Nephron (organoid): Measurements from ENCODE around the gene CDH7.

Experiments
- H3K27ac Mint-ChIP-seq, 3 experiments: 2 replicates each; pipeline ENCODE4 v1.8.0; 2020; ENCODE audit warnings: mixed read lengths in 3 of 3, mild to moderate bottlenecking in 2 of 3, moderate library complexity in 1 of 3
- H3K27me3 Mint-ChIP-seq: 2 replicates; pipeline ENCODE4 v1.8.0; 2021; ENCODE audit warnings: low read depth, mild to moderate bottlenecking, moderate library complexity, mixed read lengths
- H3K36me3 Mint-ChIP-seq: 2 replicates; pipeline ENCODE4 v1.8.0; 2020; ENCODE audit warnings: low read depth, mixed read lengths
- H3K4me1 Mint-ChIP-seq: 2 replicates; pipeline ENCODE4 v1.8.0; 2020; ENCODE audit warnings: mixed read lengths
- H3K4me3 Mint-ChIP-seq, 3 experiments: 2 replicates each; pipeline ENCODE4 v1.8.0; 2020; ENCODE audit warnings: mild to moderate bottlenecking in 3 of 3, mixed read lengths in 3 of 3, moderate library complexity in 2 of 3
- H3K9me3 Mint-ChIP-seq: 2 replicates; pipeline ENCODE4 v1.8.0; 2020; ENCODE audit warnings: mixed read lengths
- CTCF ChIP-seq, 3 experiments: fragments of 200-600 bp; sonication (generic); IDR thresholded peaks; one replicate each; pipeline ENCODE4 v1.5.0; 2021; ENCODE audit warnings: antibody characterized with exemption in 3 of 3; ENCODE audit not compliant: unreplicated experiment in 3 of 3

The CDH7 gene

GRCh38 chr18:65811307-65811706 is 60.5 kb downstream of the CDH7 start:
- Mint-ChIP-seq H3K4me3 (no peak overlapping the region), H3K27me3 (no peaks in the 10 kb centered on the region), H3K4me1 (no peaks in the 10 kb centered on the region), H3K36me3 (peaks cover 26% of the 10 kb centered on the region), H3K9me3 (no peaks in the 10 kb centered on the region), H3K27ac (no peak overlapping the region)
- no peak for TF ChIP-seq CTCF (IDR thresholded peaks at IDR 0.05; ENCODE audit: unreplicated experiment in 3 of 3)

- H3K4me3 Mint-ChIP-seq: no peak overlapping the region
- H3K27me3 Mint-ChIP-seq: no peaks in the 10 kb centered on the region
- H3K4me1 Mint-ChIP-seq: no peaks in the 10 kb centered on the region
- H3K9me3 Mint-ChIP-seq: no peaks in the 10 kb centered on the region
- no peak for TF ChIP-seq CTCF (IDR thresholded peaks at IDR 0.05; ENCODE audit: unreplicated experiment in 3 of 3)
- H3K36me3 Mint-ChIP-seq: peaks cover 38% of the 10 kb centered on the region
- H3K27ac Mint-ChIP-seq: no peak overlapping the region
Observed at GRCh38 chr18:65815506-65815905, 64.7 kb downstream of the CDH7 start.

GRCh38 chr18:65817178-65817577 is 66.4 kb downstream of the CDH7 start:
- Mint-ChIP-seq H3K36me3 (peaks cover 31% of the 10 kb centered on the region), H3K27ac (no peak overlapping the region), H3K4me1 (no peaks in the 10 kb centered on the region), H3K4me3 (no peak overlapping the region), H3K9me3 (no peaks in the 10 kb centered on the region), H3K27me3 (no peaks in the 10 kb centered on the region)
- no peak for TF ChIP-seq CTCF (IDR thresholded peaks at IDR 0.05; ENCODE audit: unreplicated experiment in 3 of 3)

- Mint-ChIP-seq H3K36me3 (peaks cover 29% of the 10 kb centered on the region), H3K27me3 (no peaks in the 10 kb centered on the region), H3K27ac (no peak overlapping the region), H3K4me3 (no peak overlapping the region), H3K9me3 (no peaks in the 10 kb centered on the region), H3K4me1 (no peaks in the 10 kb centered on the region)
- TF ChIP-seq CTCF (IDR thresholded peaks at IDR 0.05; ENCODE audit: unreplicated experiment in 3 of 3): no peak
Observed at GRCh38 chr18:65821911-65822310, 71.1 kb downstream of the CDH7 start.

- TF ChIP-seq CTCF (IDR thresholded peaks at IDR 0.05; ENCODE audit: unreplicated experiment in 3 of 3): no peak
- H3K4me3 Mint-ChIP-seq: no peak overlapping the region
- H3K9me3 Mint-ChIP-seq: no peaks in the 10 kb centered on the region
- H3K27me3 Mint-ChIP-seq: no peaks in the 10 kb centered on the region
- peaks cover 23% of the 10 kb centered on the region for H3K36me3 Mint-ChIP-seq
- no peaks in the 10 kb centered on the region for H3K4me1 Mint-ChIP-seq
- no peak overlapping the region for H3K27ac Mint-ChIP-seq
Observed at GRCh38 chr18:65822826-65823225, 72.0 kb downstream of the CDH7 start.

- H3K27me3 Mint-ChIP-seq: no peaks in the 10 kb centered on the region
- no peaks in the 10 kb centered on the region for H3K4me1 Mint-ChIP-seq
- H3K9me3 Mint-ChIP-seq: no peaks in the 10 kb centered on the region
- peaks cover 19% of the 10 kb centered on the region for H3K36me3 Mint-ChIP-seq
- no peak for TF ChIP-seq CTCF (IDR thresholded peaks at IDR 0.05; ENCODE audit: unreplicated experiment in 3 of 3)
- no peak overlapping the region for H3K27ac Mint-ChIP-seq
- no peak overlapping the region for H3K4me3 Mint-ChIP-seq
Observed at GRCh38 chr18:65827444-65827843, 76.6 kb downstream of the CDH7 start.
